GM12891 (cell line): Measurements from ENCODE around the gene MDGA2.

Experiments used
- POLR2A ChIP-seq: IDR thresholded peaks from 2 replicates; pipeline ENCODE4 v1.6.1; 2011; ENCODE audit warnings: low read depth, low read length, control low read depth
- POLR2AphosphoS5 ChIP-seq: IDR thresholded peaks from 2 replicates; pipeline ENCODE4 v1.6.1; 2011; ENCODE audit warnings: low read depth, low read length, control low read depth
- POU2F2 ChIP-seq: IDR thresholded peaks from 2 replicates; pipeline ENCODE4 v1.6.1; 2011; ENCODE audit warnings: low read depth, mild to moderate bottlenecking, control low read depth, low read length, moderate library complexity
- TAF1 ChIP-seq: IDR thresholded peaks from 2 replicates; pipeline ENCODE4 v1.6.1; 2011; ENCODE audit warnings: low read depth, low read length, control low read depth

GRCh38 chr14:47235619-47236018 lies 439.8 kb downstream of the MDGA2 start:
- TF ChIP-seq POLR2A (no peak), TAF1 (no peak), POLR2AphosphoS5 (no peak), POU2F2 (no peak)
